HAP-1 (cell line): ENCODE data around the gene PCSK7.

Experiments used
- DNase-seq, 2 experiments: peaks; one replicate each; pipeline ENCODE4 v3.0.0-alpha.2; 2016 to 2020; ENCODE audit warnings: low spot score in 2 of 2
- H3K27me3 ChIP-seq: fragments of 250-450 bp; sonication (Bioruptor Pico); 2 replicates; pipeline ENCODE4 v1.5.1; 2020; ENCODE audit warnings: low read depth, mild to moderate bottlenecking, moderate library complexity
- H3K36me3 ChIP-seq: fragments of 250-450 bp; sonication (Bioruptor Pico); replicated peaks from 2 replicates; pipeline ENCODE4 v1.5.1; 2020; ENCODE audit warnings: mild to moderate bottlenecking
- H3K4me1 ChIP-seq: fragments of 250-450 bp; sonication (Bioruptor Pico); 2 replicates; pipeline ENCODE4 v1.5.1; 2020; ENCODE audit warnings: mild to moderate bottlenecking
- H3K4me3 ChIP-seq: fragments of 250-450 bp; sonication (Bioruptor Pico); 2 replicates; pipeline ENCODE4 v1.5.1; 2020; ENCODE audit warnings: mild to moderate bottlenecking, moderate library complexity
- H3K9me3 ChIP-seq: fragments of 250-450 bp; sonication (Bioruptor Pico); 2 replicates; pipeline ENCODE4 v1.5.1; 2020; ENCODE audit warnings: mild to moderate bottlenecking, moderate library complexity
- in situ Hi-C: fragments of 300-500 bp; cut with MboI; formaldehyde crosslinking; loops from 3 replicates; pipeline ENCODE4 v1.14.3; 2020; ENCODE audit warnings: low sequenced_read_pairs, inconsistent platforms, mixed read lengths

Gene PCSK7

DNA sequence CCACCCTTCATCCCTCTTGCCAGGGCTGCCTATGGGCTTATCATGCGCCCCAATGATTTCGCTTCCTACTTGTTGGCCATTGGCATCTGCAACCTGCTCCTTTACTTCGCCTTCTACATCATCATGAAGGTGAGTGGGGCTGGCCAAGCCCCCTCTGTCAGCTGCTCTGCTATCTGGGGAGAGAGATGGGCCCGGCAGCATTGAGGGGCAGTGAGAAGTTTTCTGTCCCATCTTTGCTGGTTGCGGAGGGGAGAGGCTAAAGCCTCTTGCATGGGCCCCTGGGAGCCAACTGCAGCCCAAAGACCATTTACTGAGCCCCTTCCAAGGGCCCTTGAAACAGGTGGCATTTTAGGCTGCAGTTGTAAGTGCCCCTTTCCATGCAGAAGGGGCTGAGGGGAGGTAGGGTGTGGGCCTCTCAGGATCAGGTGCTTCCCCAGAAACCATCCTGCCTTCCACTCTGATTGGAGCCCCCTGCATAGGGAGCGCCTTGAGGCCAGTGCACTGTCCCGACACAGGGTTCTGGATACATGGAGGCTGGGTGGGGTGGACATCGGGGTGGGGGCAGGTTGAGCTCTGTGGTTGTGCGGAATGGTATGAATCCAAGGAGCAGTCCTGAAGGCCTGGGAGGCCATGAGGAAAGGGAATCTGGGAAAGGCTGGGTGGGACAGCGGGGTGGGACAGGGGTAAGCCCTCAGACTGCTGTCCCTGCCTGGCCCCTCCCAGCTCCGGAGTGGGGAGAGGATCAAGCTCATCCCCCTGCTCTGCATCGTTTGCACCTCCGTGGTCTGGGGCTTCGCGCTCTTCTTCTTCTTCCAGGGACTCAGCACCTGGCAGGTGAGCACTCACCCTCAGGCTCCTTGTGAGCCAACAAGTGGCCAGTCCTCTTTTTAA, 38.5 kb downstream of the PCSK7 start:
- Histone ChIP-seq H3K4me1 (no peaks in the 10 kb centered on the region), H3K9me3 (no peaks in the 10 kb centered on the region), H3K27me3 (no peaks in the 10 kb centered on the region), H3K4me3 (no peak overlapping the region), H3K36me3 (no peaks in the 10 kb centered on the region; the same call in 1 of the 2 replicates)
- no peak for DNase-seq
- in situ Hi-C loops: no loop called here

DNA sequence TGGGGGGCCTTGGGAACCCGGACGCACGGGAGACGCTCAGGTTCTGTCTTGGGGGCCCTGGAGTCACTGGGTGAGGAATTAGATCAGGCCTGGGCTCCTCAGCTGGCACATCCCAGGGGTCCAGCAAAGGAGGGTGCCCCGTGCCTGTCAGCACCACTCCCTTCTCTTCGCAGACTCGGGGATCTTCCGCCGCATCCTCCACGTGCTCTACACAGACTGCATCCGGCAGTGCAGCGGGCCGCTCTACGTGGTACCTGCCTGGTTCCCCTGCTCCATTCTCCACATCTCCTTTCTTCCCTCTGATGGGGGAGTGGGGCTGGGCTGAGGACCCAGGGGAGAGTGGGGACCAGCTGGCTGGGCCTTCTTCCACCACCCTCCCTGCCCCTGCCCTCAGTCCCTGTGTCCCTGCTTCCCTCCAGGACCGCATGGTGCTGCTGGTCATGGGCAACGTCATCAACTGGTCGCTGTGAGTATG, 39.4 kb downstream of the PCSK7 start:
- in situ Hi-C loops: no loop called here
- Histone ChIP-seq H3K4me1 (no peaks in the 10 kb centered on the region), H3K9me3 (no peaks in the 10 kb centered on the region), H3K36me3 (no peaks in the 10 kb centered on the region; the same call in 1 of the 2 replicates), H3K4me3 (no peak overlapping the region), H3K27me3 (no peaks in the 10 kb centered on the region)
- DNase-seq: no peak

DNA sequence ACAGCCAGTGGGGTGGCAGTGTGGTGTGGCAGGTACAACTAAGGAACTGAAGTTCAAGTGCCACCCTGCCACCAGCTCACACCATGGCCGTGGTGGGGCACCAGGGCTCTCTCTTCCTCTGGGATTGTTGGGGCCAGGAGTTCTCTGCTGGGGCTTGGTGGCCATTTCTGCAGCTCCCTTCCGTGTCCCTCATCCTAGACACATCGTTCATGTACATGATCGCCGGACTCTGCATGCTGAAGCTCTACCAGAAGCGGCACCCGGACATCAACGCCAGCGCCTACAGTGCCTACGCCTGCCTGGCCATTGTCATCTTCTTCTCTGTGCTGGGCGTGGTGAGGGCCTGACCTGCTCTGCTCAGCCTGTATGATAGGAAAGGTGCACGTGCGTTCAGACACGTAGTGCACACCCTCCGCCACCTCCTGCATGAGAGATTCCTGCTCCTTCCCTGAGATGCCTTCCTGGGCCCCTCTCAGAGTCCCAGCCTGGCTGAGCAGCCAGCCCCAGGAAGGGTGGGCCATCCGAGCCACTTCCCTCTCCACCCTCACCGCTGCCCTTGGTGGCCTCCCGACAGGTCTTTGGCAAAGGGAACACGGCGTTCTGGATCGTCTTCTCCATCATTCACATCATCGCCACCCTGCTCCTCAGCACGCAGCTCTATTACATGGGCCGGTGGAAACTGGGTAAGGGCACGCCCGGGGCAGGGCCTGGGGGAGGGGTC, 40.0 kb downstream of the PCSK7 start:
- in situ Hi-C loops: no loop called here
- no peaks in the 10 kb centered on the region; the same call in 1 of the 2 replicates for H3K36me3 ChIP-seq
- no peak for DNase-seq
- no peaks in the 10 kb centered on the region for H3K9me3 ChIP-seq
- H3K4me3 ChIP-seq: no peak overlapping the region
- no peaks in the 10 kb centered on the region for H3K27me3 ChIP-seq
- H3K4me1 ChIP-seq: no peaks in the 10 kb centered on the region

DNA sequence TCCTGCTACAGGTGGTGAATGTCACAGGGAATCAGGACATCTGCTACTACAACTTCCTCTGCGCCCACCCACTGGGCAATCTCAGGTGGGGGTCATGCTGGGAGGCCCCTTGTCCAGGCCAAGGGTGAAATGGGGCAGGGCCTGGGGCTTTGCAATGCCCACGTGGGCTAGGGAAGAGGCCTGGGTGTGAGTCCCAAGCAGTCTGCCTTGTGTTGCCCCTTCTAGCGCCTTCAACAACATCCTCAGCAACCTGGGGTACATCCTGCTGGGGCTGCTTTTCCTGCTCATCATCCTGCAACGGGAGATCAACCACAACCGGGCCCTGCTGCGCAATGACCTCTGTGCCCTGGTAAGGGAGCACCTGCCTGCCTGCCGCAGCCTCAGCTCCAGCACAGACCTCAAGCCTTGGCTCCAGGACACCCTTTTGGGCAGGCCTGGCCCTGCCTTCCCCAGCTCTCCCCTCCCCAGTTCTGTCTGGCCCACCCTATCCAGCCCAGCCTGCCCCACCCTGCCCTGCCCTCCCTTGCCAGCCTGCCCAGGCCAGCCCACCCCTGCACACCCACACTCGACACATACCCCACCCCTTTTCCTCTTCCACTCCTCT, 41.8 kb downstream of the PCSK7 start:
- DNase-seq: no peak
- Histone ChIP-seq H3K4me1 (no peaks in the 10 kb centered on the region), H3K27me3 (no peaks in the 10 kb centered on the region), H3K4me3 (no peak overlapping the region), H3K9me3 (no peaks in the 10 kb centered on the region), H3K36me3 (no peaks in the 10 kb centered on the region; the same call in 1 of the 2 replicates)
- in situ Hi-C loops: no loop called here

DNA sequence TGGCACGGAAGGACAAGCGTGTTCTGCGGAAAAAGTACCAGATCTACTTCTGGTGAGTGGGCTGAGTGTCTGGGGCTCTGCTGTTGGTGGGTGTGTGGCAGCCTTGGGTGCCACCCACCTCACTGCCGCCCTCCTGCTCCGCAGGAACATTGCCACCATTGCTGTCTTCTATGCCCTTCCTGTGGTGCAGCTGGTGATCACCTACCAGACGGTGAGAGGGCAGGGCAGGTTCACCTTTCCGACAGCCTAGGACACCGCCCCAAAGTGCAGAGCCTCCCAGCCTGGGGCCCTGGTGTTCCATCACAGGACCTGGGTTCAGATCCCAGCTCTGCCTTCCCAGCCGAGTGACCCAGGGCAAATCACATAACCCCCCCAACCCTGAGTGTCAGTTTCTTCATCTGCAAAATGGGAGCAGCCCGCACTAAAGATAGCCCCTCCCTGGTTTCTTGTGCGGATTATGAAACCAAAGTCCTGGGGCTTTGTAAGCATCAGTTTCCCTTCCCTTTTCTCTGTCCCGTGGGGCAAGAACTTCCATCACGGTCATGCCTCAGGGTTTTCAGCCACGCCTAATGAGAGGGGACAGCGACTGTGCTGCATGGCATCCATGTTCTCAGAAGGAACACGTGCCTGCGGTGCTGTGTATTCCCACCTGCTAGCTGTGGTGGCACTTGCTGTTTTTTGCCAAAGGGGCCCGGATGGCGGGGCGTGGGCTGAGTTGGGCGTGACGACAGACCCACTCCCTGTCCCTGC, 42.5 kb downstream of the PCSK7 start:
- no peak overlapping the region for H3K4me3 ChIP-seq
- no peaks in the 10 kb centered on the region; the same call in 1 of the 2 replicates for H3K36me3 ChIP-seq
- in situ Hi-C loops: no loop called here
- no peaks in the 10 kb centered on the region for H3K27me3 ChIP-seq
- DNase-seq: no peak
- H3K9me3 ChIP-seq: no peaks in the 10 kb centered on the region
- no peaks in the 10 kb centered on the region for H3K4me1 ChIP-seq

DNA sequence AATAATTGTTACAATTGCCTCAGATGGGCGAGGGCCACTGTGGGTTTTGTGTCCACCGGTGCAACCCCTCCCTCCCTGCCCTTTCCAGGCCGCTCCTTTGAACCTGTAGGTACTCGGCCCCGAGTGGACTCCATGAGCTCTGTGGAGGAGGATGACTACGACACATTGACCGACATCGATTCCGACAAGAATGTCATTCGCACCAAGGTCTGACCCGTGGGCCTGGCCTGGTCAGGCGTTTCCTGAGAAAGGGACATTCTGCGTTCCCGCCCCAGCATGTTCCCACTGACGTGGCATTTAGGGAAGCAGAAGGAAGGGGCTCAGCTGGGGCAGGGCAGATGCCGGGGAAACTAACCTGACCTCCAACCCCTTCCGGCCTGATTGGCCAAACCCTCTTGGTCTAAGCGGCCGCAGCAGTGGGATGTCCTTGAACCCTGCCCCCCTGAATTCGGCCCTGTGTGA, 43.2 kb downstream of the PCSK7 start:
- in situ Hi-C loops: no loop called here
- Histone ChIP-seq H3K36me3 (no peaks in the 10 kb centered on the region; the same call in 1 of the 2 replicates), H3K4me1 (no peaks in the 10 kb centered on the region), H3K4me3 (no peak overlapping the region), H3K9me3 (no peaks in the 10 kb centered on the region), H3K27me3 (no peaks in the 10 kb centered on the region)
- no peak for DNase-seq

DNA sequence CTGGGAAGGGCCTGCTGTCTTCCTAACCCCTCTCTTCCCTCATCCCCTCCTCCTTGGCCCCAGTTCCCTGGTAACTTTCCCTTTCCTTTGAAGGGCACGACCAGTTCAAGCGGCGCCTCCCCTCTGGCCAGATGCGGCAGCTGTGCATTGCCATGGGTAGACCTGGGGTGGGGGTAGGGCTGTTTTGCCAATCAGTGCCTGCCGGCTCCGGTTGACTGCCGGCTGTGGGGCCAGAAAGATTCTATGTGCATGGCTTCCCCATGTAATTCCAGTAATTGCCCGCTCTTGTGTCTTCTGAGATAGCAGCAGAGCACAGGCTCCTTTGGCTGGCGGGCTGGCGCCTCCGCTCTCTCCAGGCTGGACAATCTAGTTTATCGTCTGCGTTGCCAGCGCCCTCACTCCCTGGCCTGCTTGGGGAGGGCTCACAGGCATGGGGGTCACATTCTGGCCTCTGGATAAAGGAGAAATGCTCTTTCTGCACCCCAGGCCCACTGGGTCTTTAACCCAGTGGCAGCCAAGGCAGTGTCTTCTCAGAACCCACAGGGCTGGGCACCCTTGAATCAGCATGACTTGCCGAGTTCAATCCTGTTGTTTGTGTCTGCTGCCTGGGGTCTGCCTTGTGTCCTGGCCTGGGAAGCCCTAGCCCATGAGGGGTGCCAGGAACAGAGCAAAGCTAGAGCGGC, 43.9 kb downstream of the PCSK7 start:
- no peaks in the 10 kb centered on the region for H3K9me3 ChIP-seq
- in situ Hi-C loops: no loop called here
- DNase-seq: no peak
- H3K4me3 ChIP-seq: no peak overlapping the region
- H3K36me3 ChIP-seq: no peaks in the 10 kb centered on the region; the same call in 1 of the 2 replicates
- H3K27me3 ChIP-seq: no peaks in the 10 kb centered on the region
- H3K4me1 ChIP-seq: no peaks in the 10 kb centered on the region

DNA sequence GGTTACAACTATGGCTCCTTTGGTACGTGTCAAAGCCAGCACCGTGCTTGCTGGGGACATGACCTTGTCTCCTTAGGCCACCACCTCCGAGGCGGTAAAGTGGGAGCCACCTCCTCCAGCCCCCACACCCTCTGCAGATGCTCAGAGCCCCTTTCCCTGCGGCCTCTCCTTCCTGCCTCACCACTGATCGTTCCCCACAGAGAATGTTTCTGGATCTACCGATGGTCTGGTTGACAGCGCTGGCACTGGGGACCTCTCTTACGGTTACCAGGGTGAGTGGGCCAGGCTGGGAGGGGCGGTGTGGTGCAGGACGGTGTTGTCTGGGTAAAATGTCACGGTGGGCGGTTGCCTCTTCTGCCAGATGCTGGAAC, 44.5 kb downstream of the PCSK7 start:
- no peak for DNase-seq
- no peaks in the 10 kb centered on the region for H3K9me3 ChIP-seq
- no peaks in the 10 kb centered on the region; the same call in 1 of the 2 replicates for H3K36me3 ChIP-seq
- H3K27me3 ChIP-seq: no peaks in the 10 kb centered on the region
- in situ Hi-C loops: no loop called here
- no peak overlapping the region for H3K4me3 ChIP-seq
- no peaks in the 10 kb centered on the region for H3K4me1 ChIP-seq

DNA sequence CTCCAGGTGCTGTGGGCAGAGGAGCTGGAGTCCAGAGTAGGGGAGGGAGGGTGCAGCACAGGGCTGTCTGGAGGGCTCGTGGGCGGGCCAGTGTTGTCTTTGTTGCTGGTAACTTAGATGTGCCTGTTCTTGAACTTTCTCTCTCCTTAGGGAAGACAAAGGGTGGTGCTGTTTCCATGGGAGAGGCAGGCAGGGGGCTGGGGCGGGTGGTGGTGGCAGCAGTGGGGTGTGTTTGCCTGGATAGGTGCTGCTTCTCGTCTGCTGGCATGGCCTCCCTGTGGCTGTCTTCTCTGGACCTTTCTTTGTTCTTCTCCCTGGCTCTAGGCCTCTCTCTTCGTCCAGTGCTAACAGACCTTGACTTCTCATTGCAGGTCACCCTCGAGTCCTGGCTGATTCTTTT, 44.9 kb downstream of the PCSK7 start:
- Histone ChIP-seq H3K9me3 (no peaks in the 10 kb centered on the region), H3K36me3 (peaks cover 2% of the 10 kb centered on the region), H3K27me3 (no peaks in the 10 kb centered on the region), H3K4me1 (no peaks in the 10 kb centered on the region), H3K4me3 (no peak overlapping the region)
- no peak for DNase-seq
- in situ Hi-C loops: no loop called here

DNA sequence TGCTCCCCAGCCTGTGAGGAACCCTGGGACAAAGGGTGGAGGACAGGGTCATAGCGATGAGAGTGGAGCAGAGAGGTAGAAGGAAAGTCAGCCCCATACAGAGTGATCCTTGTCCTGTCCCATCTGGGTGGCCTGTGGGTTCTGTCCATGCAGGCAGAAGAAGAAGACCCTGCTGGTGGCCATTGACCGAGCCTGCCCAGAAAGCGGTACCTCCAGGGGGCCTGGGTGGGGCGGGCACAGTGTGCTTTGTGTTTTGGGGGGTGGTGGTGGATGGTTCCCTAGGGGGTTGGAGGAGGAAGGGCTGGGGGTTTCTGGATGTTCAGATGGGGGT, 45.5 kb downstream of the PCSK7 start:
- H3K9me3 ChIP-seq: no peaks in the 10 kb centered on the region
- no peak for DNase-seq
- no peaks in the 10 kb centered on the region for H3K4me1 ChIP-seq
- H3K4me3 ChIP-seq: no peak overlapping the region
- H3K36me3 ChIP-seq: peaks cover 3% of the 10 kb centered on the region
- no peaks in the 10 kb centered on the region for H3K27me3 ChIP-seq
- in situ Hi-C loops: no loop called here

DNA sequence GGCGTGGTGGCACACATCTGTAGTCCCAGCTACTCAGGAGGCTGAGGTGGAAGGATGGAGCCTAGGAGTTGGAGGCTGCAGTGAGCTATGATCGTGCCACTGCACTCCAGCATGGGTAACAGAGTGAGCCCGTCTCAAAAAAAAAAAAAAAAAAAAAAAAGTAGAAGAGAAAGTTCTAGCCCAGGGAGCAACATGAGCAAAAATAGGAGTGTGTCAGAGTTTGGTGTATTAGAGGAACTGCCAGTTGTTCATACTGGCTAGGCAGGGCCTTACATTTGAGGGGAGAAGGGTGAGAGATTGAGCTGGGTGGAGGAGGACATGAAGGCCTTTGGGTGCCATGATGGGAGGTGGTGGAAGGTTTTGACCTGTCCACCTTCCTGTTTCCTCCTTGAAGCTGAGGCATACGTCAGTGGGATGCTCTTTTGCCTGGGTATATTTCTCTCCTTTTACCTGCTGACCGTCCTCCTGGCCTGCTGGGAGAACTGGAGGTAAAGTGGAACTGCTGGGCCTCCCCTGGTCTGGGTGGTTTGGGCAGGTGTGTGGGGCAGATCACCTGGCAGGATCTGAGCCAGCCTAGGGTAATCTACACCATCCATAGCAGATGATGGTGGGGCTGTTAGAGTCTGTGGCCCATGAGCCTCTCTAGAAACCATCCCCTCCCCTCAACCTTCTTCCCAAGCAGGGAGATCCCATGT, 46.0 kb downstream of the PCSK7 start:
- Histone ChIP-seq H3K4me1 (peaks cover under 1% of the 10 kb centered on the region; the same call in 1 of the 2 replicates), H3K9me3 (no peaks in the 10 kb centered on the region), H3K4me3 (no peak overlapping the region), H3K36me3 (peaks cover 3% of the 10 kb centered on the region), H3K27me3 (no peaks in the 10 kb centered on the region)
- in situ Hi-C loops: no loop called here
- no peak for DNase-seq

DNA sequence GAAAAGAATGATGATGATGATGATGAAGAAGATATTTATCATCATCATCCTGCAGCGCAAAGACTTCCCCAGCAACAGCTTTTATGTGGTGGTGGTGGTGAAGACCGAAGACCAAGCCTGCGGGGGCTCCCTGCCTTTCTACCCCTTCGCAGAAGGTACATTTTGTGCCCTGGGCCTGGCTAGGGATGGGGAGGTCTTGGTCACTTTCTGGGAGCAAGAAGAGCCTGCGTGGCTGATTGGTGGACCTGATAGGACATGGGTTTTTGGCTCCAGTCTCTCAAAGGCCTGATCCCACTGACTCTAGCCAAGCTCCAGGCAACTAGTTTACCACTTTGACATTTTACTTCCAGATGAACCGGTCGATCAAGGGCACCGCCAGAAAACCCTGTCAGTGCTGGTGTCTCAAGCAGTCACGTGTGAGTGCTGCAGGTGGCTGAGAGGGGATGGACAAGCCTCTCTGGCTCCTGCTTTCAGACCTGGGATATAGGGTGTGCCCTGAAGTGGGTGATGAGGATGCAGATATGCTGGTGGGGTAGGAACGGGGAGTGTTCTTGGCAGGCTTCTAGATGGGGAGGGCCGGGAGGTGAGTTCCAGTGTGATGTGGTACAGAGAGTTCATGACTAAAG, 48.0 kb downstream of the PCSK7 start:
- no peak for DNase-seq
- no peak overlapping the region for H3K4me3 ChIP-seq
- H3K4me1 ChIP-seq: peaks cover 13% of the 10 kb centered on the region
- H3K27me3 ChIP-seq: no peaks in the 10 kb centered on the region
- in situ Hi-C loops: no loop called here
- H3K9me3 ChIP-seq: no peaks in the 10 kb centered on the region
- peaks cover 3% of the 10 kb centered on the region for H3K36me3 ChIP-seq
